Lung microvascular endothelial cell (primary cell): ENCODE data around the gene CC2D1B. TPM values are rescaled to one million over a fixed set of nuclear protein-coding genes. Genes with fewer than 3 reads are reported as not detected.
A peak's percentile ranks its signal among the peaks of the same experiment; 100 is the strongest.
"Not testable (repeated sequence)": the region's sequence is repeated elsewhere in the genome, so short reads cannot be mapped to it uniquely, and the experiment has no call there.

Source experiments
- DNase-seq, 2 donors: peaks; one replicate each; pipeline versions ENCODE4 v3.0.0 to v3.0.0-alpha.2; 2010; ENCODE audit warnings: low read depth in 2 of 2
- total RNA-seq: library from RNA; depleted of rRNA; stranded (reverse); fragments of >200 nt; gene quantifications from 2 replicates; pipeline ENCODE4 v1.2.1, GENCODE V29; 2014

Gene CC2D1B
- 14.4 and 23.8 TPM in 2 replicates for total RNA-seq

GRCh38 chr1:52365746-52366516 lies at the start of gene CC2D1B:
TSS of gene CC2D1B (minus strand) at chr1:52366205. CDS start at chr1:52364620, 1,585 bp downstream.
- DNase-seq = peak; percentile 98 to 99

- DNase-seq = no peak
Observed at GRCh38 chr1:52414942-52415341, 48.9 kb upstream of the CC2D1B start.

GRCh38 chr1:52413410-52413989 lies 47.5 kb upstream of the CC2D1B start:
- no peak for DNase-seq

GRCh38 chr1:52404975-52405338 lies 39.0 kb upstream of the CC2D1B start:
- no peak for DNase-seq

- peak; percentile 98 for DNase-seq
Observed at GRCh38 chr1:52404116-52404974, 38.3 kb upstream of the CC2D1B start, which contains the start of the genes ORC1 and PRPF38A. TSS of gene ORC1 (minus strand) at chr1:52404423. CDS start at chr1:52402223, 2,200 bp downstream. TSS of gene PRPF38A (plus strand) at chr1:52404602. CDS start at chr1:52404750, 148 bp downstream.

GRCh38 chr1:52403566-52404115 lies 37.6 kb upstream of the CC2D1B start:
- DNase-seq = peak in 1 of 2 donors; percentile 76

- DNase-seq = no peak
Observed at GRCh38 chr1:52402860-52403240, 36.8 kb upstream of the CC2D1B start.

GRCh38 chr1:52400131-52400530 lies 34.1 kb upstream of the CC2D1B start:
- DNase-seq = peak in 1 of 2 donors; percentile 43

GRCh38 chr1:52399629-52400028 lies 33.6 kb upstream of the CC2D1B start:
- no peak for DNase-seq

- DNase-seq = no peak
Observed at GRCh38 chr1:52393174-52393573, 27.2 kb upstream of the CC2D1B start.

GRCh38 chr1:52386458-52386857 lies 20.5 kb upstream of the CC2D1B start:
- no peak for DNase-seq

- no peak for DNase-seq
Observed at GRCh38 chr1:52385376-52385775, 19.4 kb upstream of the CC2D1B start.

- DNase-seq = not testable (repeated sequence)
Observed at GRCh38 chr1:52369851-52370250, 3.8 kb upstream of the CC2D1B start.

GRCh38 chr1:52368383-52369172 lies 2.6 kb upstream of the CC2D1B start:
- DNase-seq = peak; percentile 50 to 64

GRCh38 chr1:52367272-52367671 lies 1.3 kb upstream of the CC2D1B start:
- DNase-seq = no peak

GRCh38 chr1:52366517-52366827 lies 467 bp upstream of the CC2D1B start:
- no peak for DNase-seq

GRCh38 chr1:52365071-52365745 lies 797 bp downstream of the CC2D1B start:
- DNase-seq = peak; percentile 41 to 69

GRCh38 chr1:52364235-52364839 lies 1.7 kb downstream of the CC2D1B start:
- no peak for DNase-seq

GRCh38 chr1:52360595-52360968 lies 5.4 kb downstream of the CC2D1B start:
- DNase-seq = no peak
